ENCODE data around the gene CHPF.

The CHPF gene

GRCh38 chr2:219501849-219502248 is 41.8 kb downstream of the CHPF start:
- H3K27ac ChIP-seq (replicated peaks), result no peak overlapping the region
- TF ChIP-seq REST (IDR thresholded peaks at IDR 0.05; ENCODE audit: insufficient replicate concordance, low read depth), result no peak
- TF ChIP-seq POLR2AphosphoS5 (IDR thresholded peaks at IDR 0.05; ENCODE audit: low read depth), result no peak
- no peak for TF ChIP-seq GABPA (IDR thresholded peaks at IDR 0.05; ENCODE audit: low read depth)
- TF ChIP-seq CTCF (IDR thresholded peaks at IDR 0.05; ENCODE audit: insufficient read depth, low read length), result no peak
- no peak for TF ChIP-seq SPI1 (IDR thresholded peaks at IDR 0.05; ENCODE audit: borderline replicate concordance, low read depth)
- peaks cover 13% of the 10 kb centered on the region for H3K27me3 ChIP-seq (ENCODE audit: insufficient read depth, poor library complexity, severe bottlenecking)
- H3K4me3 ChIP-seq (replicated peaks; ENCODE audit: insufficient read depth, low read length), result no peak overlapping the region
- no peak for DNase-seq (ENCODE audit: low read depth in 1 of 2, low spot score in 1 of 2)

GRCh38 chr2:219500135-219500534 is 43.5 kb downstream of the CHPF start:
- Histone ChIP-seq H3K27ac (replicated peaks) (no peak overlapping the region), H3K27me3 (ENCODE audit: insufficient read depth, poor library complexity, severe bottlenecking) (peaks cover 28% of the 10 kb centered on the region), H3K4me3 (replicated peaks; ENCODE audit: insufficient read depth, low read length) (no peak overlapping the region)
- DNase-seq (ENCODE audit: low read depth in 1 of 2, low spot score in 1 of 2), result no peak
- TF ChIP-seq SPI1 (IDR thresholded peaks at IDR 0.05; ENCODE audit: borderline replicate concordance, low read depth), result no peak
- TF ChIP-seq POLR2AphosphoS5 (IDR thresholded peaks at IDR 0.05; ENCODE audit: low read depth), result no peak
- TF ChIP-seq REST (IDR thresholded peaks at IDR 0.05; ENCODE audit: insufficient replicate concordance, low read depth), result no peak
- TF ChIP-seq CTCF (IDR thresholded peaks at IDR 0.05; ENCODE audit: insufficient read depth, low read length), result no peak
- no peak for TF ChIP-seq GABPA (IDR thresholded peaks at IDR 0.05; ENCODE audit: low read depth)

- H3K27ac ChIP-seq (replicated peaks), result no peak overlapping the region
- DNase-seq (ENCODE audit: low read depth in 1 of 2, low spot score in 1 of 2), result no peak
- TF ChIP-seq CTCF (IDR thresholded peaks at IDR 0.05; ENCODE audit: insufficient read depth, low read length) (no peak), POLR2AphosphoS5 (IDR thresholded peaks at IDR 0.05; ENCODE audit: low read depth) (no peak), SPI1 (IDR thresholded peaks at IDR 0.05; ENCODE audit: borderline replicate concordance, low read depth) (no peak), GABPA (IDR thresholded peaks at IDR 0.05; ENCODE audit: low read depth) (no peak), REST (IDR thresholded peaks at IDR 0.05; ENCODE audit: insufficient replicate concordance, low read depth) (no peak)
- peak overlapping the region; percentile 81 for H3K4me3 ChIP-seq (replicated peaks; ENCODE audit: insufficient read depth, low read length)
- H3K27me3 ChIP-seq (ENCODE audit: insufficient read depth, poor library complexity, severe bottlenecking), result peaks cover 34% of the 10 kb centered on the region
These were observed 44.1 kb downstream of the CHPF start for GRCh38 chr2:219499555-219499954.

Data from HL-60 (cell line).